HG03159 (cell line): ENCODE data around the gene PSD4.

Experiments
- ATAC-seq: cut with Tn5 transposase; IDR thresholded peaks from one replicate; pipeline ENCODE4 v1.9.1; 2021; ENCODE audit warnings: mild to moderate bottlenecking, moderate library complexity; ENCODE audit not compliant: unreplicated experiment

PSD4 gene

GRCh38 chr2:113173542-113174375 is at the start of gene PSD4:
TSS of gene PSD4 (plus strand) at chr2:113173971. CDS start at chr2:113182457, 8,486 bp downstream.
- peak; percentile 76 for ATAC-seq

- ATAC-seq: peak; percentile 71
These were observed 49.4 kb upstream of the PSD4 start for GRCh38 chr2:113124181-113124961.

GRCh38 chr2:113124984-113125855 is 48.6 kb upstream of the PSD4 start:
- no peak for ATAC-seq

GRCh38 chr2:113126845-113127645 is 46.7 kb upstream of the PSD4 start, which contains the start of gene IL1RN:
TSS of gene IL1RN (plus strand) at chr2:113127598. CDS start at chr2:113127625, 27 bp downstream.
- ATAC-seq: no peak

GRCh38 chr2:113127646-113128570 is 45.9 kb upstream of the PSD4 start:
- no peak for ATAC-seq

- no peak for ATAC-seq
These were observed 44.2 kb upstream of the PSD4 start for GRCh38 chr2:113129519-113130078.

- ATAC-seq: no peak
These were observed 42.2 kb upstream of the PSD4 start for GRCh38 chr2:113131352-113132185.

GRCh38 chr2:113132414-113133021 is 41.3 kb upstream of the PSD4 start:
- ATAC-seq: no peak

GRCh38 chr2:113133704-113134598 is 39.8 kb upstream of the PSD4 start:
- no peak for ATAC-seq

GRCh38 chr2:113134717-113135116 is 39.1 kb upstream of the PSD4 start:
- ATAC-seq: no peak

GRCh38 chr2:113135317-113135716 is 38.5 kb upstream of the PSD4 start:
- no peak for ATAC-seq

- no peak for ATAC-seq
These were observed 36.7 kb upstream of the PSD4 start for GRCh38 chr2:113136828-113137775.

- ATAC-seq: no peak
These were observed 35.9 kb upstream of the PSD4 start for GRCh38 chr2:113137827-113138226.

- no peak for ATAC-seq
These were observed 35.1 kb upstream of the PSD4 start for GRCh38 chr2:113138428-113139322.
